ENCODE measurements around the gene PDE1A.
"Not testable (repeated sequence)": the region's sequence is repeated elsewhere in the genome, so short reads cannot be mapped to it uniquely, and the experiment has no call there.

The PDE1A gene

GRCh38 chr2:182404975-182405561 lies 21.8 kb downstream of the PDE1A start:
- no peak for DNase-seq

GRCh38 chr2:182404092-182404491 lies 22.7 kb downstream of the PDE1A start:
- no peak for DNase-seq

GRCh38 chr2:182393270-182393760 lies 33.5 kb downstream of the PDE1A start:
- DNase-seq: no peak

DNA sequence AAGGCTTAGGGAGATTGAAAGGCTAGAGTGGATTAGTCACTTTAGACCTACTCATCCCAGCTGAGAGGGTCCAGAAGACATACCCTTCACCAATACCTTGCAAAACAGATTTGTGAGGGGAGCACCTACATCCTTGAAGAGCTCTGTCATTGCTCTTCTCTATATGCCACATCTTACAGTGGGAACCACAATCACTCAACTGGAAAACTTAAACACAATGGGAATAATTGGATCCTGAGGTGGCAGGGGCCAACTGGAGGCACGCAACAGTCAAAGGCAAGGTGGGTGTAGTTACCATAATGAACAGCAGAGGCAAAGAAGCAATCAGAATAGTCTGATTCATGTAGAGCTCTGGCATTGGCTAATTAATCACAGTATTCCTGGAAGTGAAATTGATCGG lies 35.4 kb downstream of the PDE1A start:
- DNase-seq: no peak

DNA sequence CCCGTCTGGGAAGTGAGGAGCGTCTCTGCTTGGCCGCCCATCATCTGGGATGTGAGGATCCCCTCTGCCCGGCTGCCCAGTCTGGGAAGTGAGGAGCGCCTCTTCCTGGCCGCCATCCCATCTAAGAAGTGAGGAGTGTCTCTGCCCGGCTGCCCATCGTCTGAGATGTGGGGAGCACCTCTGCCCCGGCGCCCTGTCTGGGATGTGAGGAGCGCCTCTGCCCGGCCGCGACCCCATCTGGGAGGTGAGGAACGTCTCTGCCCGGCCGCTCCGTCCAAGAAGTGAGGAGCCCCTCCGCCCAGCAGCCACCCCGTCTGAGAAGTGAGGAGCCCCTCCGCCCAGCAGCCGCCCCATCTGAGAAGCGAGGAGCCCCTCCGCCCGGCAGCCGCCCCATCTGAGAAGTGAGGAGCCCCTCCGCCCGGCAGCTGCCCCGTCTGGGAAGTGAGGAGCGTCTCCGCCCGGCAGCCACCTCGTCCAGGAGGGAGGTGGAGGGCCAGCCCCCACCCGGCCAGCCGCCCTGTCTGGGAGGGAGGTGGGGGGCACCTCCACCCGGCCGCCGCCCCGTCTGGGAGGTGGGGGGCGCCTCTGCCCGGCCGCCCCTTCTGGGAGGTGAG lies 40.5 kb downstream of the PDE1A start:
- not testable (repeated sequence) for DNase-seq

- DNase-seq: no peak
These were observed 42.0 kb downstream of the PDE1A start for GRCh38 chr2:182384860-182385259.

DNA sequence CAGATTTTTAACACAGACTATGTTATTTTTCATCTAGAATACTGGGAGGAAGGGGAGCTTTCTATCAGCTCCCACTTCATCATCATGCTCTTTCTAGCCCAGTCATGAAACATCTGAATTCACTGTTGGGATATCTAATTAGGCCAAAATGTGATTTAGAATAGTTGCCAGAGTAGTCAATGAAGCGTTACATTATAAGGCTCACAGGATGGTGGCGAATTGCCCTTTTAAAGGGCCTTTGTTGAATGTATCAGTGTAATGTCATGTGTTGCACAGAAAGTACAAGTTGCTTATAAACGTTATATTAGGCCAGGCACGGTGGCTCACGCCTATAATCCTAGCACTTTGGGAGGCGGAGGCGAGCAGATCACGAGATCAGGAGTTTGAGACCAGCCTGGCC lies 45.6 kb downstream of the PDE1A start:
- DNase-seq: no peak

- peak; percentile 45 for DNase-seq
These were observed 47.6 kb downstream of the PDE1A start for GRCh38 chr2:182379241-182379640.

GRCh38 chr2:182378759-182379158 lies 48.1 kb downstream of the PDE1A start:
- no peak for DNase-seq

DNA sequence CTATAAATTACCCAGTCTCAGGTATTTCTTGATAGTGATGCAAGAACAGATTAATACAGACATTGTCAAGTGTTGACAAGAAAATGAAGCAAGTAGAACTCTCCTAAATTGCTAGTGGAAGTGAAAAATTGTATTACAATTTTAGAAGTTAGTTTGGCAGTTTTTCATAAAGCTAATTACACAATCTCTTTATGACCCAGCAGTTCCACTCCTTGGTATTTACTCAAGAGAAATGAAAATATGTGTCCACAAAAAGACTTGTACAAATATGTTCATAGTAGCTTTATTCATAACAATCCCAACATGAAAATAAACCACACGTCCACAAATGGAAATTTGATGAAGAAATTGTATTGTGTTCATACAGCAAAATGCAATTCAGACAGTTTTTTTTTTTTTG lies 49.4 kb downstream of the PDE1A start:
- no peak for DNase-seq

GRCh38 chr2:182375862-182376261 lies 51.0 kb downstream of the PDE1A start:
- DNase-seq: no peak

DNA sequence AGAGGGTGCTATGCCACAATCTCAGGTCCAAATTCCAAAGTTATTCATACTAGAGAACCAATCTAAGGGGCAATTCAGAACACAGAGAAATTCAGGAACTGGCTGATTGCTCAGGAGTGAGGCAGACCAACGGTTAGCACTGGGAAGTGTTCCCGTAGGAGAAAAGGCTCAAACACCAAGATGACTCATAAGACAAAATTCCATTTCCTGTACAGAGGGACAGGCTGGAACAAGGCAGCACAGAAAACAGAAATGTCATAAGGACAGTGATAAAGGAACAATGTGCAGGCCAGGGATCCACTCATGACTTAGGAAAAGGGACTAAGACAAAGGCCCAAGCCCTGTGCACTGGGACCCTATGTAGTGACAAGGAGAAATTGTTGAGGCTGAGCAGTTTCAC lies 54.2 kb downstream of the PDE1A start:
- no peak for DNase-seq

GRCh38 chr2:182368996-182369395 lies 57.8 kb downstream of the PDE1A start:
- DNase-seq: no peak

DNA sequence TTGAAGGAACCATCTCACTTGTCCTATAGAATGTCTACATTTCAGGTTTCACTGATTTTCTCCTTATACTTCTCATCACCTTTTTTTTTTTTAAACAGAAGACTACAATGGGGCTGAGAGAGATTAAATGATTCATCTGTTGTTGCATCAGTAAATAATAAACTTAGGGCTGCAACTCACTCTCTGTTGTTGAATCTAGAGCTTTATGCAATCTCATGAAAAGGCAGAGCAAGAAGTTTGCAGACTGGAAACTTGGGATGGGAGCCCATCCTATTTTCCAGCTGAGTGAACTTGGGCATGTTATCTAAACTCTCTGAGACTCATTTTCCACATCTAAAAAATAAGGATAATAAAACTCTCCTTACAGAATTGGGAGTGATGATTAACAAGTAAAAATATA lies 58.4 kb downstream of the PDE1A start:
- DNase-seq: no peak

DNA sequence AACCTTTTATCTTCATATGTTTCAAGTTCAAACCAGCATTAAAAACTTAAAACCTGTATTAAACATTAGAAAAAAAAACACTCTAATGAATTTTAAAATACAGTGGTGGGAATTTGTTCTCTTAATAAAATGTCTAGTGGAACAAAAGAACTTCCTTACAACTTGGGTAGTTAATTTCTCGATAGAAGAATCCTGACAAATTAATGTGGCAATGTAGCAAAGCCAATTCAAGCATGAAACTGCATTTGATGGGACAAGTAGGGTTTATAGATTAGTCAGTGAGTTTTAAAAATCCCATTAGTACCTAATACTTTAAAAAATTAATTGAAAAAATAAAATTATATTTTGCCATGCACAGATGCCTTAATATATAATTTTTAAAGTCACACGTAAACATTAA lies 59.4 kb downstream of the PDE1A start:
- DNase-seq: no peak

- DNase-seq: peak; percentile 71
These were observed 60.2 kb downstream of the PDE1A start for GRCh38 chr2:182366628-182367027.

DNA sequence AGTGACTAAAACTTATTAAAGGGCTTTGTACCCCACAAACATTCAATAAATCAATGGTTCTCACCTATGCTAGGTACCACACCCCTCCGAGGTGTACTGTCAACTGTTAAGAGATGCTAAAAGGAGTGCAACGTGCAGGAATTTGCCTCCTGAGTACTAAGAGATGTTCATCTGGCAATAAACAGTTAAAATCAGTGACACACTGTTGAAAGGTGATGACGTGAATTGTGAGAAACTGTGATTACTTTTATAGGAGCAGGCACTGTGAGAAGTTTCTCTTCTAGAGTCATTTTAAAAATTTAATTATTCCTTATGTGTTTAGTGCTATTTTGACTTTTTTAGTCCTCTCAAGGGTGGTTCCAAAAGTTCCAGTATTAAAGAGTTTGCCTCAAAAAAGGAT lies 61.0 kb downstream of the PDE1A start:
- DNase-seq: no peak

GRCh38 chr2:182361477-182361876 lies 65.4 kb downstream of the PDE1A start:
- DNase-seq: no peak

DNA sequence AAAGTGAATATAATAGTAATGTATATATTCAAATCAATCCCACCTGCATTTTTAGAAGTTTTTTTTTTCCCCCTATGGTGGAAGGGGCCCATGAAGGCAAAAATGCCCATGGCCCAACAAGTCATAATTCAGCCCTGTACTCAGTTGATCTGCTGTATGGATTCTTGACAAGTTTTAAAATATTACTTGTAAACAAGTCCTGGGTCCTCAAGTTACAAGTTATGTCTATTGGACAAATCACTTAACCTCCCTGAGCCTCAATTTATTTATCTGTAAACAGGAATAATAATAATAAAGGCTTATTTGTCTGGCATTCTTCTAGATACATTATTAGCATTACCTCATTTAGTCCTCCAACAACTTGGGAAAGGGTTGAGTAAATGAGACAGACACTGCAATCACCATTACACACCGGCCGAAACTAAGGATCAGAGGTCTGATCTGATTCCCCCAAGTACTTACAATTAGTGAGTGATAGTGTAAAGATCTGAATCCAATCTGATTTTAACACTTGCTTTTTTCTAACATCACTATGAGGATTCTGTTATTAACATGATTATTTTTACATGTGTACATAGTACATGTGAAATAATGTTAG lies 66.1 kb downstream of the PDE1A start:
- no peak for DNase-seq

DNA sequence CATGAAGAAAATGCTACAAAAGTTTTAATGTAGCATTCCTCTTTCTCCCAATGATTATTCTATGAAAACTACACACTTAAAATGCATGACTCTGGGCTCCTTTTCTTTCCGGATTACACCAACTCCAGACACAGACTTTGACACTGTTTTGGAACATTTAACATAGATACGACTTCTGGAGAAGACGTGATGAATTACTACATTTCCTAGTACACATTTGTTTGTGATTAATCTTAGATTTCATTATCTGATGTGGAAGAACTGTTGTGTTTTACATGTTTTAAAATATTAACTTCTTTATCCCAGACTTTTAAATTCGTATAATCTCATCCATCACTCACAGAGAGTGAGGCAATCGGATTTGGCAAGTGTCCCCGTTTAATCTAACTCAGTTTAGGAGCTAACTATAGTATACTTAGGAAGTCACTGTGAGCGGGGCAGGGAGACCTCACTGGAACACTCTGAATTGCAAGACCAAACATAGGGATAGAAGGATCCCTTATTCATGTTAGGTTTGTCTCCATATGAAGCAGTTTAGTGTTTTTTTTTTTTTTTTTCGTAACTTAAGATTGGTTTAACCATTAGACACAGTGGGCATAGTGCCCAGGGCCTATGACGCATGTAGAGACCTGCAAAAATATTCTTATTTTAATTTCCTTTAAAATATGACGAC lies 66.7 kb downstream of the PDE1A start:
- DNase-seq: no peak

DNA sequence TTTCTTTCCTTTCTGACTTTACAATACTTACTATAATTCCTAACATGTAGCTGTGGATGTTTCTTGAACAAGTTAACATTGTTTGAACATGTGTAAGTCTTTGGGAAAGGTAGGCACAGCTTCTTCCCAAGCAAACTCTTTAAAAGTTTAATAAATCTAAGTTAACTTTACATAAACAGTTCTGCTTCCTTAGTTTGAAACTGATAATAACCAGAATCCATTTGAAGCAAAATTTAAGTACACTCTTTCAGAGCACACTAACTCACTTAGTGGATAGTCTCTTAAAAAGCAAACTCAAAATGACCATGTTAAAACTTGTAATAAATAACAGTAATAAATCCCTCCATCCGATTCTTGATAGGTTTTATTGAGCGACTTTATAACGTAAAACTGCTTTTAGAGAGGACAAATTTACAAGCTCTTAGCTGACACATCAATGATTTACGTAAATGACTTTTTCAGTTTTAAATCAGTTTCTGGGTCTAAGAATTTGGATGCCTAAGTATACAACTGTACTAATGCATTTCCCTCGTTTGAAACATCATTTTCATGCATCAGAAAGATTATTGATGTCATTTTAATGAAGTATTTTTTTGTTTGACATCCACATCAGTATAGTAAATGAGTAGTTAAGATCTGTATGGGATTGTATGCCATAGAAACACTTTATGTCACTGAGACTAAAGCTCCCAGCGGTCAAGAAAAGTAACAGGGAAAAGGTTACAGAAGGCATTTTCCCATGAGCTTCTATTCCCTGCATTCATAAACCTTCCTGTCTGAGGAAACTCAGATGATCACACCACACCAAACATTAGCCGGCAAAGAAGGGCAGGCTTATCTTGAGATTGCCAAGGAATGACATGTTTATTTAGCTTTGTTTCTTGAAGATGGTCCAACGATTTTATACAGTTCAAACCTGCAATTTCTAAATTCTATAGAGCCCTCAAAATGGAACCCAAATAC lies 67.5 kb downstream of the PDE1A start:
- DNase-seq: no peak

GRCh38 chr2:182358601-182359000 lies 68.2 kb downstream of the PDE1A start:
- no peak for DNase-seq

- DNase-seq: no peak
These were observed 71.0 kb downstream of the PDE1A start for GRCh38 chr2:182355815-182356214.

Measured in COR-L47 (cell line).